GM12873 (cell line): ENCODE measurements around the gene GPR31.

Experiments used
- TF ChIP-seq, protein P1 (sequence below): IDR thresholded peaks from 2 replicates; pipeline ENCODE4 v1.5.1; 2012; ENCODE audit warnings: low read depth, mild to moderate bottlenecking, moderate library complexity, low read length, control low read depth; ENCODE audit not compliant: insufficient read depth; ENCODE audit errors: missing control alignments

Gene GPR31

DNA sequence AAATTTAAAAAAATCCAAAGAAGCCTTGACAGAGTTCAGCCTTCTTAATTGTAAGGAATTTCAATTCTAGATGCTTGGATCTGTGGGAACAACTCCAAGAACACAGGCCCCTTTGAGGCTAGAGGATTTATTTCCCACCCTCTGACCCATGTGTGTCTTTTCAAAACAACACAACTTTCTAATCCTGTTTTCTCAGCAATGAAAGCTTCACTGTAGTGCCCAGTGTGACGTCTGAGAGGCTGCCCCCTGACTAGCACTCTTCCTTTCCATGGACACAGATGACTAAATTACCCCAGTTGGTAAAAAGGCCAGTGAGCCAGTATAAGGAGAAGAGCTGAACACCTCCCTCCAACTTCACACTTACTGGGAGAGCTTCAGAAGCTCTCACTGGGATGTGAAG lies 51.4 kb downstream of the GPR31 start:
- TF ChIP-seq, protein P1, sequence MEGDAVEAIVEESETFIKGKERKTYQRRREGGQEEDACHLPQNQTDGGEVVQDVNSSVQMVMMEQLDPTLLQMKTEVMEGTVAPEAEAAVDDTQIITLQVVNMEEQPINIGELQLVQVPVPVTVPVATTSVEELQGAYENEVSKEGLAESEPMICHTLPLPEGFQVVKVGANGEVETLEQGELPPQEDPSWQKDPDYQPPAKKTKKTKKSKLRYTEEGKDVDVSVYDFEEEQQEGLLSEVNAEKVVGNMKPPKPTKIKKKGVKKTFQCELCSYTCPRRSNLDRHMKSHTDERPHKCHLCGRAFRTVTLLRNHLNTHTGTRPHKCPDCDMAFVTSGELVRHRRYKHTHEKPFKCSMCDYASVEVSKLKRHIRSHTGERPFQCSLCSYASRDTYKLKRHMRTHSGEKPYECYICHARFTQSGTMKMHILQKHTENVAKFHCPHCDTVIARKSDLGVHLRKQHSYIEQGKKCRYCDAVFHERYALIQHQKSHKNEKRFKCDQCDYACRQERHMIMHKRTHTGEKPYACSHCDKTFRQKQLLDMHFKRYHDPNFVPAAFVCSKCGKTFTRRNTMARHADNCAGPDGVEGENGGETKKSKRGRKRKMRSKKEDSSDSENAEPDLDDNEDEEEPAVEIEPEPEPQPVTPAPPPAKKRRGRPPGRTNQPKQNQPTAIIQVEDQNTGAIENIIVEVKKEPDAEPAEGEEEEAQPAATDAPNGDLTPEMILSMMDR = no peak
